HG03280 (cell line): ENCODE data around the gene RSPH3.
"Not testable (repeated sequence)": the region's sequence is repeated elsewhere in the genome, so short reads cannot be mapped to it uniquely, and the experiment has no call there.

Experiments used
- ATAC-seq: cut with Tn5 transposase; IDR thresholded peaks from one replicate; pipeline ENCODE4 v1.9.1; 2021; ENCODE audit warnings: mild to moderate bottlenecking, moderate library complexity; ENCODE audit not compliant: unreplicated experiment

The RSPH3 gene, protein sequence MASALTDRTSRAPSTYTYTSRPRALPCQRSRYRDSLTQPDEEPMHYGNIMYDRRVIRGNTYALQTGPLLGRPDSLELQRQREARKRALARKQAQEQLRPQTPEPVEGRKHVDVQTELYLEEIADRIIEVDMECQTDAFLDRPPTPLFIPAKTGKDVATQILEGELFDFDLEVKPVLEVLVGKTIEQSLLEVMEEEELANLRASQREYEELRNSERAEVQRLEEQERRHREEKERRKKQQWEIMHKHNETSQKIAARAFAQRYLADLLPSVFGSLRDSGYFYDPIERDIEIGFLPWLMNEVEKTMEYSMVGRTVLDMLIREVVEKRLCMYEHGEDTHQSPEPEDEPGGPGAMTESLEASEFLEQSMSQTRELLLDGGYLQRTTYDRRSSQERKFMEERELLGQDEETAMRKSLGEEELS

DNA sequence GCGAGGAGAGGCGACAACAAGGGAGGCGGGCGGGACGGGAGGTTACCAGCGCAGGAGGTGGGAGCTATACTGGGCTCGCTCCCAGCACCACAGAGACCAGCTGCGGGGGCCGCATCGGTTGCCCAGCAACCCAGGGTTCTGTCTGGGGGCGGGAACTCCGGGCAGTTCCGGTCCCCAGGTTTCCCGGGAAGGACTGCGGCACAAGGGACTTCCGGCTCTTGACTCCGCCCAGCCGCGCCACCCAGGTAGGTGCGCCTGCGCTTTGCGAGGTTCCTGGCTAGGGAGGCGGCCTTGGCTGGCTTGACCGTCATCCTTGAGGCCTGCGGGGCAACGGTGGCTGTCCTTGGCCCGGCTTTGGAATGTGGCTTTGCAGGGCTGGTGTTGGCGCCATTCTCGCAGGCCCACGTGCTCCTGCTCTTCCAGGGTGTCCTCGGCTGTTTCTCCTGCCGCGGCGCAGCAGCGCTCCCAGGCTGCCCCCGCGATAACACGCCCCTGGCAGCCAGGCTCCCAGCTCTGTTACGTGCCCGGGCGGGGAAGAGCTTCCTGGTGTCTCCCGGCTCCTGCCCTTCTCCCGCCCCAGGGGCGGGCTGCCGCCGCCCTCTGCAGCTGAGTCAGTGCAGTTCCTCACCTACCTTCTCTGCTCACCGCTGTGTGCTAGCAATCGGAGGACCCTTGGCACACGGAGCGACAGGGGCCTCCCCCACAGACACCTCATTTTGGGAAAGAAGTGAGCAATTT, at the start of gene RSPH3:
RSPH3 (minus strand) TSS at position 537 of the 738 bp plus-strand sequence. CDS start 652 bp downstream, outside the sequence.
- ATAC-seq: peak; percentile 96

DNA sequence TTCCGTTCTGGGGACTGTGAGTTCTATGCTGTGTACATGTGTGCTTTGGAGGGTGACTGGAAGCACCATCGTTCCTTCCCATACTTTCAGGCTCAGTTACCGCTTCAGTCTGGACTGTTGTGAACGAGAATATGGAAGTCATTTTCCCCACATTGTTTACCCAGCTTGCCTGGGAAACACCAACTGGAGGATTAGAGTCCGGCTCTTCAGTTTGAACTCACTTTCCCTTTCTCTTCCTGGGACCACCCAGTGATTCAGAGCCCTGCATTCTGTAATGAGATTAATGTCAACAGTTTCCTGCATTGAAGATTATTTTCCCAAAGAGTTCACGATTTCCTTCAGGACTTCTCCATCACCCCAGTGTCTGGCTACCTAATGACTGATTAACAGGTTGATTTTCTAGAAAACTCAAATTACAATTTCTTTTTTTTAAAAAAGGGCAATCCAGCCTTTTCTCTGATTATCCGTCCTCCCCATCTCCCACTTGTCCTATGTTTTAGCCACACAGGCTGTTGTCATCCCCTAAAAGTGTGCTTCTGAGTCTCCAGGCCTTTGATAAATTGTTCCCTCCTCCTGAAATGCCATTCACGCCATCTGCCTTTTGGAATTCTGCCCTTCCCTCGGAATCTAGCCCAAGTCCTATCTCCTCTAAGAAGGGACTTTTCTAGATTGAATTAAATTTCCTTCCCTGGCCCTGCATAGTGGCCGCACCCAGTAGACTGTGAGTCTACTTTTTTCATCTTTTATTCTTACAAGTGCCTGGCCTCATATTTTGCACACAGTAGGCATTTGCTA, 48.1 kb upstream of the RSPH3 start:
- no peak for ATAC-seq

DNA sequence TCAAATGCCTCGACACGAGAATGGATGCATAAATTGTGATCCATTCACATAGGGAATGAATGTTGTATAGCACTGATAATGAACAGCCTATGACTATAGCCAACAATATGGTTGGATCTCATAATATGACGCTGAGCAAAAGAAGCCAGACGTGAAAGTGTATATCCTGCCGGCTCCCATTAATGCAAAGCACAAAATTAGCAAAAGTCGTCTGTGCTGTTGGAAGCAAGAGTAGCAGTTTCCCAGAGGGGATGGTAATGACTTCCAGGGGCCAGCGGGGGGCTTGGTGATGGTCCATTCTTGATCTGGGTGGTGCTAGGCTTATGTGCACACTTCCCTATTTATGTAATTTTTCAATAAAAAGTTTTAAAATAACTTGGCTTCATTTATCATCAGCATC, 45.8 kb upstream of the RSPH3 start:
- no peak for ATAC-seq

DNA sequence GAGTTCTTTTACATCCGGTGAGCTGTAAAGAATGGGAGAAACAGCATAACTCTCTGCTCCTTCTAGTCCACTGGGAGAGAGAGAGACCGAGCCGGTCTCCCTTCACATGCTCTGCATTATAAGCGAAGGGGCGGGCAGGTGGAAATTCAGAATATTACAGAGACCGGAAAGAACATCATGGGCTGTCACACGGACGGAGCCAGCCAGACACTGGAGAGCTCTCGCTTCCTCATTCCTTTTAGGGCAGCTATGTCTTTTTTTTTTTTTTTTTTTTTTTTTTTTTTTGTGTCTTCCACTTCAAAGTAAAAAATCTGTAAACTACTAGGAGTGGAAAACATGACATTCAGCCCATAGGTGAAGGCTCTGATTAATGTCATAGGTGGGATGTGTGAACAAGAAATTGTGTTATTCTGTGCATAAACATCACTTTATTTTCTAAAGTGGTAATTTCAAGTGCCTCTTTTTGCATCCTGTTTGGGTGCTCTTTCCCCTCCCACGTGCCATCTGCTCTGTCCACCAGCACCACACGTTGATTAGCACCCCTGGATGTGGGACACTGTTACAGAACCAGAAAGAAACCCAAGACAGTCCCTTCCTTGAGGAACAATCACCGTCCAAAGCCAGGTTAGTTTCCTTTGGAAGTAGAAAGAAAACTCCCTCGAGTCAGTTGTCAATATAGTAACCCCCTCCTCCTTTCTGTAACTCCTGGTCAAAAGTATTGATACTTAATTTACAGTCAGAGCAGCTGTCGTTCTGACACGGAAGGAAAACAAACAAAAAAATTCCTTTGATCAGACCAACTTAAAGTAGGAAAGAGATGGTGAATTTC, 45.1 kb upstream of the RSPH3 start, which contains the start of gene TAGAP:
TAGAP (minus strand) TSS at position 93 of the 829 bp plus-strand sequence. CDS start 845 bp downstream, outside the sequence.
- peak; percentile 75 for ATAC-seq

DNA sequence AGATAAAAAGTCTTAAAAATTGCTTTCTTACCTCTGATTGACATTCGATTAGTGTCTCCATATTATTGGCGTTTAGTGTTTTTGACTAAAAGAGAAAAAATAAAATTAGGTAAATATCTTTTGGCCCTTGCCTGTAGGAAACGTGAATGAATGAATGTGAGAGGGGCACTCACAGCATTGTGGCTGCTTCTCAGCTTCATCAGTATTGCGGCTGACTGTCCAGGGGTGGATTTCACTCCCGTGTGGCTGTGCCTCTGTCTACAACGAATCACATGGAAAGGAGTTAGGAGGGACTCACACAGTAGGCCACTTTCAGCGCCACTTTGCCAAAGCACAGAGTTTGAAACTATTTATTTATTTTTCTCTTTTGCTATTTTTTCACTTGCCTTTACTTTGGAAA, 43.9 kb upstream of the RSPH3 start:
- no peak for ATAC-seq

DNA sequence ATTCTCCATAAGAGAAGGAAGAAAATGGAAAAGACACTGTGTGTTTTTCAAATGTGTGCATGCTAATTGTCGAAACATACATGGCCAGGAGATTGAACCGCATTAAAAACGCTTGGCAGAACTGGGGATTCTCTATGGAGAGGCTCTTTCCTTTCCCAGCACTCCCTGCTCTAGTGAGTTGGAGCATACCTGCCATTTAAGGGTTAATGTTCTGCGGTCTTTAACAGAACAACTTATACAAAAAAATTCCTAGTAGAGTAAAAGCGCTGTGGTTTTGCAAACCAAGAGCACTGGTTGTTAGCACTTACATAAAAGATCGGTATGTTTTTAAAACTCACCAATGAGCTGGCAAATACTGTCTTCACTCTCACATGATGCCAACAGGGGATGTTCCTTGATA, 43.2 kb upstream of the RSPH3 start:
- no peak for ATAC-seq

DNA sequence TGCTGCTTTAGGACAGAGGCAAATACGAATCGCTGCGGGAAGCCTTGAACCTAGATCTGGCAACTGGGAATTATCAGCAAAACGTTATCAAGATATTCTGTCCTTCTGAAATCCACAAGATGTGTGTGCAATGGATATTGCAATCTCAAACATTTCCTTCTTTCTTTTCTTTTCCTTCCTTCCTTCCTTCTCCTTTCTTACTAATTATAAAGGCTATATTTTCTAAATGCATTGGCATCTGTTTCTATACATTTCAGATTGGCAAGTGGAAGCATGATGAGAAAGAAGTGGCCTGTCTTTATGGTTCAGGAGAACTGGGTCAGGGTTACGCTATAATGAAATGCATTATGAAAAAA, 42.8 kb upstream of the RSPH3 start:
- ATAC-seq: no peak

DNA sequence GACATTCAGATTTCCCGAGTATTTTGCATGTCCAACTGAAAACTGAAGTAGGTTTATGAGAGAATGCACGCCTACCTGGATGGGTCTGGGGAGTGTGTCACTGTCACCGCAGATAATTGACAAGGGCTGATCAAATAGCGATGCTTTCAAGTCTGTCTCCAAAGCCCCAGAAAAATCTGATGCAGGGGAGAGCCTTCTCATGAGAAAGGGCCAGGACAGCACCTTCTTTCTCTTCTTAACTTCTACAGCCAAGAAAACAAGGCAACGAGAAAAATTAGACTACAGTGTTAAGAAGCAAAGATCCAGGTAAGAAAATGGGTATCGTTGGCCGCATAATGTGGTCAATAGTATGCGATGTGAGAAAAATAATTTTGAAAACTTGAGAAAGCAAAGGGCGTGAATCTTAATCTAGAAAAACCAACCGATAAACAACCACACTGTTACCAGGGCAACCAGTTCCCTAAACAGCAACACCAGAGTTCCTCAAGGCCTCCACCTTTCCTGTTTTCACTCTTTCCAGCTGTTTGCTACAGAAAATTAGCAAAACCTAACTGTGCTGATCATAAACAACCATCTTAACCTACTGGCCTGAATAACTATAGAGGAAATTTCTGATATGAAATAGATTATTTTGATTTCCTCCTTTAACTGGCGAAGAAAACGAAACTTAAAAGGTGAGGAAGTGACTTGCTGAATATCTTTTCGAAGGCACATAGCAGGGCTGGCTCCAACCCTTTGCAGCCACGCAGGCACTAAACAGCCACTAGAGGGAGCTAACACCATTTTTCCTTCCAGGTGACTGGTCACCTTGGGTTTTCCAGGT, 42.2 kb upstream of the RSPH3 start:
- no peak for ATAC-seq

DNA sequence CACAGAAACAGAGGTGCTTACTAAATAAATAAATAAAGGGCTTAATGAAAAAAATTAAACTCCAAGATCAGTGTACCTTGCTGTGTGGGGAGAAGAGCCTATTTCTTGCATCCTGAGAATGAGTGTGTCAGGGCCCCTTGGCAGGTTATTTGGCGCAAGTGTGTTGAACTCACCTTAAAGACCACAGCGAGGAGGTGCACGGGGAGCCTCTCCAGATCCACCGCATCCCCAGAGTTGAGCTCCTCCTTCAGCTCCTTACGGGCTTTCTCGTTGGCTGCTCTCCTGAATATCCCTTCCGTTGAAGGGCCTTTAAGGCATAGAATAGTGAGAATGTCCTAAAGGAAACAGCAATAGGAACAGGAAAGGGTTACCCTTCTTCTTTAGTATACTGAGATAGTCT, 41.2 kb upstream of the RSPH3 start:
- no peak for ATAC-seq

DNA sequence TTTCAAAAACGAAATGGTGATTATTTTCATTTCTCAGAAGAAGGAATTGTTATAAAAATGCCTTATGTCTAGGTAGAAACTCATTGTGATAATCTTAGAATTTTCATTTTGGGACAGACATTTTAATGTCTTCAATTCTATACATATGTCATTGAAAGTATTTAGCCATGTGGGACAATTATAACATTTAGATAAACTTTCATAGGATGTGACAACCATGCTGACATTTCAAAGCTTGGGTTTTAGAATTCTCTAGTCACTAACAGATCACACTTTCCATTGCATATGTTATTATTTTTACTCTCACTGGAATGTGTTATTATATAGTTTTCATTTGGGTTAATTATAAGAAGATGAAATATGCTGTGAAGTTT, 39.9 kb upstream of the RSPH3 start:
- ATAC-seq: no peak

DNA sequence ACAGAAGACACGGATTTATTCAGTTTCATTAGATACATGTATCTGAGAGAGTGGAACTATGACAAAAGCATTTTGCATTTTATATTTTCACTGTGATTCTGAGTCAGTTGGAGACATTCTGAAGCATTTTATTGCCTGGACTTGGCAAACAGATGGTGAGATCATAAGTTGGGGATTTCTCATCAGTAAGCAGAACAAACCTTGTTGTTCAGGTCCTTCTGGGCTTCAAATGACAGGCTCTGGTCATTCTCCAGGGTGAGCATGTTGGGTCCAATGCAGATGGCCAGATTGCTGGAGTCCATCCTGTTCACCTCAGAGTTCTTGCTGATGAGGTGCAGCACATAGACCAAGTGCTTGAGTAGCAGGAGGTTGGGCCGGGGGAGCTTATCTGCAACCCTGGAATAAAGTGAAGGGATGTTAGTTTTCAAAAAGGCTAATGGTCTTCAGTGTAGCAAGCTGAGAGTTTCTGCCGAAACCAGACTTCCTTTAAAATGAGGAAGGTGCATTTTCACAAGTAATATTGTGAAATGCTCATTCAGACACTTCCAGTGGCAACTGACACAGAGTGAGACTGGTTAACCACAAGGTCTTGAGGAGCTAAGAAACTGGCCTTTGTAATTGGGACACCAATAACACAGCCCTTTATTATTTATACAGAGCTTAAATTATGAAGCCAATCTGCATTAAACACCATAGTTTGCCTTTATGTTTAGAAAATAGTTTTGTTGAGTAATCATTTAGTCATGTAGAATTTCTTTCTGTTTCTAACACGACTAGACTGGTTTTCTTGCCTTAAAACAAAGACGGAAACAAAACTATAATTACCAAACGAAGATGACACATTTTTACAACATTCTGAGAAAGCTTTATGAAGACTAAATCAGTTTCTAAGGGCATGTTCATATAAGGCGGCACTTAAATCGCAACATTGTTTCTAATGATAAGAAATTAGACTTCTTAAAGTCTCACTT, 39.2 kb upstream of the RSPH3 start:
- ATAC-seq: peak; percentile 77

DNA sequence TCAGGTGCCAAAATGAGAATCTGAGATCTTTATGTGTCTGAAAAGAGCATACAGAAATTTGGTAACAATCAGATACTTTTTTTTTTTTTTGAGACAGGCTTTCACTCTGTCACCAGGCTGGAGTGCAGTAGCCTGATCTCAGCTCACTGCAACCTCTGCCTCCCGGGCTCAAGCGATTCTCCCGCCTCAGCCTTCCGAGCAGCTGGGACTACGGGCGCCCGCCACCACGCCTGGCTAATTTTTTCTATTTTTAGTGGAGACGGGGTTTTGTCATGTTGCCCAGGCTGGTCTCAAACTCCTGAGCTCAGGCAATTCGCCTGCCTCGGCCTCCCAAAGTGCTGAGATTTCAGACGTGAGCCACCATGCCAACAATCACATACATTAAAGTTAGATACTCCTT, 38.3 kb upstream of the RSPH3 start:
- not testable (repeated sequence) for ATAC-seq

DNA sequence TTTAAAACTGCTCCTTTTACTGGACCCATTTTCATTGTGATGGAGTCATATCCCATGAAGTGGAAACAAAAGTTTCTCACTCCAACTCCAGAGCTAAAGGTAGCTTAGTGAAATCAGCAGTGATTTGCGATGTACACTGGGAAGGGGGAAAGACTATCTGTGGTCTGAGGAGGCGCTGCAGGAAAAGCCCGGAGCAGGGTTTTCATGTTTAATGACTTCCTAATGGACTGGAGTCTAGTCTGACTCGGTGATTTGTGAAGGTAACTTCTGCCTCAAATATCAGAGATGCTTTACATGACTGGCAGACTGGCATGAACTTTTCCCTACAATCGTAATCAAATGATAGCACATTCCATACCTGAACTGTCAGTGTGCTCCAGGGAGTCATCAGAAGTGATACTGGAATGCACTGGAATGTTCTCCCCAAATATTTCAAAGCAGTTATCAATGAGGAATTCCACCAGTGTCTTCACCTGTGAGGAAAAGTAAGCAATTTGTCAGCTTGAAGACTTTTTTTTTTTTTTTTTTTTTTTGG, 37.8 kb upstream of the RSPH3 start:
- no peak for ATAC-seq

DNA sequence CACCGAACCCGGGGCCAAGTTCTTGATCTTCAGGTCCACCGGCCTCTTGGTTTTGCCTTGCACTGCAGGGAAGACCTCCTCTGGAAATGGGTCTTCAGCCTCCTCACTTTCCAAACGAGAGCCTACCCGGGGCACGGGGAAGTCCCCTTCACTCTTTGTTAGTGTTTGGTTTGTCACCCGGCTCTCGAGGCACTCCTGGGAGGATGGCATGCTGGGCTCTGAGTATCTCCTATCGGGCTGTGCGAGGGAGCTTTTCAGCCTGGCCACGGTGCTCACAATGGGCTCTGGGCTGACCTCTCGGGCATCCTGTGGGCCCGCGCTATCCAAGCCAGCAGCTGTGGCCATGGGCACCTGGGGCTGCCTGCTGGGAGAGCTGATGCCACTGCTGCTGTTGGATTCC, 36.7 kb upstream of the RSPH3 start:
- no peak for ATAC-seq

DNA sequence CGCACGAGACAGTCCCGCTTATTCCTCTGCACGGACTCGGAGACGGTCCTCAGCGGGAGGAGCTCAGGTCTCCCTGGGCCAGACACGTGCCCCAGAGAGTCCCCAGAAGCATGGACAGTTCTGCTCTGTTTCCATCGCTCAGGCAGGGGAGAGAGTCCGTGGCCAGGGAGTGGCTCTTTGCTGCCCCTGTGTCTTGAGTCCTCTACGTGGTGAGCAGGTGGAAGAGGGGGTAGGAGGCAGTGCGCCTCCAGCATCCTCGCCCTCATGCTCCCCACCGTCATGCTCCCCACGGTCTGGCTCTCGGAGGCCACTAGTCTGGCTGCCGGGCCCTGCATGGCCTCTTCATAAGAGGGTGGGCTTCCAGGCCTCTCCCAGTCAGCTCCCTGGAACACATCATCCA, 35.9 kb upstream of the RSPH3 start:
- no peak for ATAC-seq

DNA sequence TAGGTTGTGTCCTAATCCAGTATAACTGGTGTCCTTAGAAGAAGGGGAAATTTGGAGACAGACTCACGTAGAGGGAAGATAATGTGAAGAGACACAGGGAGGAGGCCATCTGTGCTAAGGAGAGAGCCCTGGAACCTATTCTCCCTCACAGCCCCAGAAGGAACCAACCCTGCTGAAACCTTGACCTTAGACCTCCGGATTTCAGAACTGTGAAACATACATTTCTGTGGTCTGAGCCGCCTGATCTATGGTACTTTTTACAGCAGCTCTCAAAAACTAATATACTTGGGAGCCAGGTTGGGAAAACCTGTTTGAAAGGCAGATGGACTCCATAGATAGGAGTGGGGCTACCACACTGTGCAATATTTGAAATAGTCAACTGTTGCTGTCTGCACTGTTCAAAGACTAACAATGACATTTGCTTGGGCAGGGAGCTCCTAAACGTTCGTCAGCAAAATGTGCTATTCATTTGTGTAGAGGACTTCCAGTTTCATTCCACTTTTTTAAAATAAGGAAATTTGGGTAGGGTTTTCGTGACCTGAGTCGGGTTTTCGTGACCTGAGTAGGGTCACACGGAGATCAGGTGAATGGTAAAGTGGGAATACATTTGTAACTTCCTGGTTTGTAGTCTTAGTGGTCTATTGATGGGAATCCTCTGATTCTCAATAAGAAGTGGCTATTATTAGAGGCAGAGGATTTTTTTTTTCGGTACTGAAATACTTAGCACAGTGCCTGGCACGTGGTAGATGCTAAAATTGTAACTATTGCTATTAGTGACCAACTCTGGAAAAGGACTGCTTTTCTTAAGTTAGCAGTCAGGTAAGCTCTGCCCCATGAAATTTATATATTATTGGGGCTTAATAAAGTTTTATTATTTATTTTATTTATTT, 33.4 kb upstream of the RSPH3 start:
- ATAC-seq: no peak

DNA sequence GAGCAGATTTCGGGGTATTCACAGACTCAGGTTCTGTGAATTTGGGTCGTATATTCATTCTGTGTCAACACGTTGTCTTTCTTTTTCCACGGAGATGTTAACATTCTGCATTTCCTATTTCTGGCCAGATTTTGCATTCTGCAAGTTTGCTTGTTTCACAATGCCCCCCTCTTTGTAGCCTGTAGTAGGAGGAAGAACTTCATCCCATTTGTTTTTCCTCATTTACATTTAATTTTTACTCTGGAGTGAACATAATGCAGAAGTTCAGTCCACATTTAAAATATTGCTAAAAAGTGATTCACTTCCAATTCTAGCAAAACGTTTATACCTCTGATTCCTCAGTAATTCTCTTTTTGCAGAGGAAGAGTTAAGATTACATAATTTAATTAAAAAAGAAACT, 31.8 kb upstream of the RSPH3 start:
- ATAC-seq: no peak
